ENCODE data around the gene STXBP1.

The STXBP1 gene

GRCh38 chr9:127716412-127716811 lies 104.3 kb downstream of the STXBP1 start:
- no peak for DNase-seq

- DNase-seq, result no peak
Measured at GRCh38 chr9:127717766-127718165, 105.7 kb downstream of the STXBP1 start.

DNA sequence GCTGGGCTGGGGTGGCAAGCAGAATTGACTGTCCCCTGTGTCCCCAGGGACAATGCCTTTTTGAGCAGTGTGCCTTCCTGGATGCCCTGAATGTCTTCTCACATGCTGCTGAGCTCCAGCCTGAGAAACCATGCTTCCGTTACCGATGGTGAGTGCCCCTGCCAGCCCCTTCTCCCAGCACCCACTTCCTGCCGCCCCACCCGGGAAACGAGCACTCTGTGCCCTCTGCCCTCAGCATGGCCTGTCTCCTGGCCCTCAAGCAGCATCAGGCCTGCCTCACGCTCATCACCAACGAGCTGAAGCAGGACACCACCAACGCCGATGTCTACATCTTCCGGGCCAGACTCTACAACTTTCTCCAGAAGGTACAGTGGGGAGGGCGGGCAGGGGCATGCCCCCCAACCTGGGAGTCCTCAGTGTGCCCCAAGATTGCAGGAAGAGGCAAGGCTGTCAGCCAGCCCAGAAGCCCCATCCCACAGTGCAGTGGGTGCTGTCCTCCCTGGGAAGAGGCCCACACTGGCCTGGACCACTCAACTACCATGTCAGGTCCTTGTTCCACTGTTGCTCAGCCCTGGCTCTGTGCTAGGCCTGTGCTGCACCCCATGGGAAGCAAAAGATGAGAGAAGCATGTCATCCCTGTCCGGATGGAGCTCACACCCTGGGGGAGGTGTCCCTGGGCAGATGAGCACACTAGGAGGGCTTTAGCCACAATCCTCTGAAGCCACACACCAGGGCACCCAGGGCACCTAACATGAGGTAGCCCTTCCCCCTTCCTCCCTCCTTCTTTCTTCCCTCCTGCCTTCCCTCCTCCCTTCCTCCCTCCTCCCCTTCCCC lies 108.2 kb downstream of the STXBP1 start:
- no peak for DNase-seq

GRCh38 chr9:127720865-127721227 lies 108.8 kb downstream of the STXBP1 start:
- DNase-seq, result no peak

DNA sequence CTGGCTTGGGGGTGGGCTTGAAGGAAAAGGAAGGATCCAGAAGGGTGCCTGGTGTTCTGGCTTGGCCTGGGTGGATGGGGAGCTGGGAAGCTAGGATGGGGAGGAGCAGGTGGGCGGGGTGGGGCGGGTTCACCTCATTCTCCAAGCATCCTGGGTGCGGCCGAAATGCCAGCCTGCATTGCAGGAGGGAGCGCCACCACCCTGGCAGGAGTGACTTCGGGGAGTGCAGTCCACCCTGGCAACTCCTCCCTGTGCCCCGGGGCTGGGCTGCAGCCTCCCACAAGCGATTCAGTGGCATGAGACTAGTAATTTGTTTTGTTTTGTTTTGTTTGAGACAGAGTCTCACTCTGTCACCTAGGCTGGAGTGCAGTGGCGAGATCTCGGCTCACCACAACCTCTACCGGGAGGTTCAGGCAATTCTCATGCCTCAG lies 109.3 kb downstream of the STXBP1 start:
- no peak for DNase-seq

- DNase-seq, result no peak
Measured at GRCh38 chr9:127722055-127722745, 110.1 kb downstream of the STXBP1 start.

GRCh38 chr9:127723013-127723412 lies 110.9 kb downstream of the STXBP1 start:
- no peak for DNase-seq

DNA sequence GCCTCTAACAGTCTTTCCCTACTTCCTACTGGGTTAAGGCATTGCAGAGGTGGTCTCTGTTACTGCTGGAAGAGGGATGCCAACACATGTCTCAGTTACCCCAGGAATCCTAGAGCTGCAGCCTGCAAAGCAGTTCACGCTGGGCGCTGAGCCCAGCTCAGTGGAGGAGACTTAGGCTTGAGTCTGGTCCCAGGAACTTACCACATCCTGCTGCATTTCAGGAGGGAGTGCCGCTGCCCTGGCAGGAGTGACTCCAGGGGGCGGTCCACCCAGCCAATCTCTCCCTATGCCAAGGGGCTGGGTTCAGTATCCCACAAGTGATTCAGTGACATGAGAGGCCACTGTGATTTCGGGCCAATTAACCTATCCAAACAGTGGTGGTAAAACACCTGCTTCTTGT lies 111.4 kb downstream of the STXBP1 start:
- no peak for DNase-seq

GRCh38 chr9:127724012-127724411 lies 111.9 kb downstream of the STXBP1 start:
- no peak for DNase-seq

DNA sequence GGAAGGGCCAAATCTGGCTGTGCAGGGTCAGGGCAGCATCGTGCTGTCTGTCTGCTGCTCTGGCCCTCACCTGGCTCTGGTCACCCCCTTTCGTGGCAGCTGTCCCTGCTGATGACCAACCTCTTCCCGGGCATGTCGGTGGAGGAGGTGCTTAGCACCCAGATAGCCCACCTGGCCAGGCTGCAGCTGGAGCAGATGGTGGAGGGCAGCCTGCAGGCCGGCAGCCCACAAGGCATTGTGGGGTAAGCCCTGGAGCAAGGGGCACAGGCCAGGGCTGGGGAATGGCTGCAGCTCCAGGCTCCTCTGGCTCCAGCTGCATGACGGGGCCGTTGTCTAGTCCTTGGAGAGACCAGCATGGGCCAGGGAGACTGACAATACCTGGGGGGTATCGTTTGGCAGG lies 114.8 kb downstream of the STXBP1 start:
- DNase-seq, result no peak

DNA sequence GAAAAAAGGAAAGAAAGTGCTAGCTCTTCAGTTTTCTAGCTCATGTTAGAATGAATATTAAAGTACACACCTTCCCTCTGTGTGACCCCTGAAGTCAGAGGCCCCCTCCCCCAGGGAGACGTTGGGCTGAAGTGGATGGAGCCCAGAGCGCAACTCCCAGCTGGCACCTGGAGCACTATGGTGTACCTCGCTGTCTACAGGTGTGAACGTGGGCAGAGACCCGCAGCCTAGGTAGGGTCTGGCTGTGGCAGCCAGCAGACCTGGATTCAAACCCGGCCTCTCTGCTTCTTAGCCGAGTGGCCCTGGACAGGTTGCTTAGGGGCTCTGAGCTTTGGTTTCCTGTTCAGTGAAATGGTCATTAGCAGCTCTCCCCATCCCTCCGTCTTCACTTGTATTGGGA lies 116.7 kb downstream of the STXBP1 start:
- DNase-seq, result no peak

GRCh38 chr9:127729522-127730256 lies 117.6 kb downstream of the STXBP1 start:
- no peak for DNase-seq

GRCh38 chr9:127730262-127730661 lies 118.2 kb downstream of the STXBP1 start:
- no peak for DNase-seq

DNA sequence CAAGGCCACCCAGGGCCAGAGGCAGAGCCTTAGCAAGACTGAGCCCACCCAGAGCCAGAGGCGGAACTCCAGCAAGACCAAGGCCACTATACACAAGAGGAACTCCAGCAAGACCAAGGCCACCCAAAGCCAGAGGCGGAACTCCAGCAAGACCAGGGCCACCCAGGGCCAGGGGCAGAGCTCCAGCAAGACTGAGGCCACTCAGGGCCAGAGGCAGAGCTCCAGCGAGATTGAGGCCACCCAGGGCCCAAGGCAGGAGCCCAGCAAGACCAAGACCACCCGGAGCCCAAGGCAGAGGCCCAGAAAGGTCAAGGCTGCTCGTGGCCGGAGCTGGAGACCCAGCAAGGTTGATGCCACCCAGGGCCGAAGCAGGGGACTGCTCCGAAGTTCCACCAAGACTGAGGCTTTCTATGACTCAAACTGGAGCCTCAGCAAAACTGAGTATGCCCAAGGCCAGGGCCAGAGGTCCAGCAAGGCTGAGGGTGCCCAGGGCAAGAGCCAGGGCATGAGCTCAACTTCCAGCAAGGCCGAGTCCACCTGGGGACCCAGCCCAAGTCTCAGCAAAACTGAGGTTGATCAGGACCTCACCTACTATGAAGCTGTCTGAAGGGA lies 118.8 kb downstream of the STXBP1 start:
- DNase-seq, result no peak

- DNase-seq, result no peak
Measured at GRCh38 chr9:127731938-127732337, 119.9 kb downstream of the STXBP1 start.

DNA sequence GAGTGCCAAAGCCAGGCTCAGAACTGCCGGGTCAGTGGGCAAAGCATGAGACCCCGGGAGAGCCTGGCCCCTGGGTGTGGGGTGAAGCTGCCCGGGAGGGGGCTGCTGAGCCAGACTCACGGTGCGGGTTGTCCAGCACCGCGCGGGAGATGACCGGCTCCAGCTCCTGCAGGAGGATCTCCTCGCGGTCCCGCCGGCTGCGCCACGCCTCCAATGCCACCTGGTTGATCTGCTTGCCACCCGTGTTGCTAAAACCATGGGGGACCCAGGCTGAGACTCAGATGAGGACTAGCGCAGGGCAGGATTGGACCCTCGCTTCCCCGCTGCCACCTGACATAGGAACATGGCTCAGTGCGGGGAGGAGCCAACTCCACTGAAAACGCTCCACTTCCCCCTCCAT lies 120.4 kb downstream of the STXBP1 start:
- DNase-seq, result no peak

GRCh38 chr9:127733614-127734013 lies 121.5 kb downstream of the STXBP1 start:
- no peak for DNase-seq

DNA sequence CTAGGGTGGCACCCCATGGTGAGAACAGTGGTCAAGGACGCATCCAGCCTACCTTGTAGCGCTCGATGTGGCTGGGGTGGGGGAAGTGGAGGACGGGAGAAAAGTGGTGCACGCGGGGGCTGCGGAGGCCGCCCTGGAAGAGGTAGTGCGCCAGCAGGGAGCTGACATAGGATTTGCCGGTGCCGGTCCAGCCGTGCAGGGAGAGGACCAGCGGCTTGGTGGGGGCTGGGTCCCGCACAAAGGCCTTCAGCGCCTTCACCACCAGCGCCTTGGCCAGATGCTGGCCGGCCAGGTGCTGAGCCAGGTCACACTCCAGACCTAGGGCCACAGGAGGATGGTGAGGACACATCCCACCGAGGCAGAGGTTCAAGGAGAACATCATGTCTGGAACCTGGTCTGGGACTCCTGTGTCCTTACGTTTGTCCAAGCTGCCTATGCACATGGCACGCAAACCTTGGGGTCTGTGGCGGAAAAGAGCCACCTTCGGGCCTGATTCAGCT lies 122.2 kb downstream of the STXBP1 start:
- no peak for DNase-seq

DNA sequence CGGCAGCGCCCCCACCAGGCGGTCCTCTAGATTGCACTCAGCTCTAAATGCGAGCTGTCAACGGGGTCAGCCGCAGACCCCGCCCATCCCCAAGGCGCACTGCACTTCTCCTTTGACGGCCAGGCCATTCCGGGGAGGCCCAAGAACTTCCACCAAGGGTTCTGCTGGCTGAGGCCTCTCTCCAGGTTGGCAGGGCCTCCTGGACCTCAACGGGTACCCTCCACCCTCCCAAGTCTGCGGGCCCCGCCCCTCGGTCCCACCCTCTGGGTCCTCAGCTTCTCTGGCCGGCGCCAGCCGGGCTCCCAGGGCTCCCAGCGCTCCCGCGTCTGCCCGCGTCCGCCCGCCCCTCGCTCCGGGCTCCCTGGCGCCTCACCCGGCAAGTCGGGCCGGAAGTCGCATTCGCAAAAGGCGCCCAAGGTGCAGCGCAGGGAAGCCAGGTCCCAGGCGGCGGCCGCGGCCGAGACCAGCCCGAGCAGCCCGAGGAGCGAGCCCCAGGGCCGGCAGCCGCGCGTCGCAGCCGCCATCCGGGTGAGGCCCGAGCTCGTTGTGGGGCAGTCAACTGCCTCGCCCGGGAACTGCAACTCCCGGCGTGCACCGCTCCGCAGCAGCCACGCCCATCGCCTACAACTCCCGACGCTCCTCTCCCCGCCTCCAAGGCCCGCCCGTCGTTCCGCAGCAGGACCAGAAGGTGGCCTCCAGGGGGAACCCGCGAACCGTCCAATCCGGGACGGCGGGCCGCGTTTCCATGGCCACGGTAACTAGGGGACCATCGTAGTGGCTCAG lies 122.9 kb downstream of the STXBP1 start, which contains the start of gene TOR2A:
TOR2A (minus strand) TSS at position 548 of the 783 bp plus-strand sequence; CDS start at position 524, 24 bp downstream.
- peak; percentile 96 to 97 for DNase-seq

DNA sequence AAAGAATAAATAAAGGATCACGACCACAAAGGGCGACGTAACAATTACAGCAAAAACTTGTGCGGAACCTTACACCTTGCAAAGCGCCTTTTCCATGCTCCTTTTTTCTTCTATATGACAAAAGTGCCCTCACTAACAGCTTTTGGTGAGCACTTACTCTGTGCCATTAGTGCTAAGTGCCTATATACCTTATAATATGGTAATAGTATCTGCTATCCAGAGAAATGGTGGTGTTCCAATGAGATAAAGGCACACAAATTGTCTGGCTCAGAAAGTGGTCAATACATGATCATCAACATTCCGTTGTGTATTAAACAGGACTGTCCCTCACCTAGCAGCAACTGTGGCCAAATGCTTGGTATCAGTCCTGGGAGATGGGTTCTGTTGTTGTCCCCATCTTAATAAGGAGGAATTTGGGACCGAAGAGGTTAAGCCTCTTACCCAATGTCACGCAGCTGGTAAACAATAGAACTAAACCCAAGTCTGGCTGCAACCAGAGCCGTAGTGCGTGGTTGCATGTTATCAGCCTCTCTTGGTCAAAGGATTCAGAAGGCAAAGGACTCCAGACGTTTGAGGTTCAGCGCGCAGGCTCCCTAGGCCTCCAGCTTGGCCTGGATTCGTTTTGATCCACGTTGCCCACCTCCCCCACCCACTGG lies 123.6 kb downstream of the STXBP1 start:
- no peak for DNase-seq

DNA sequence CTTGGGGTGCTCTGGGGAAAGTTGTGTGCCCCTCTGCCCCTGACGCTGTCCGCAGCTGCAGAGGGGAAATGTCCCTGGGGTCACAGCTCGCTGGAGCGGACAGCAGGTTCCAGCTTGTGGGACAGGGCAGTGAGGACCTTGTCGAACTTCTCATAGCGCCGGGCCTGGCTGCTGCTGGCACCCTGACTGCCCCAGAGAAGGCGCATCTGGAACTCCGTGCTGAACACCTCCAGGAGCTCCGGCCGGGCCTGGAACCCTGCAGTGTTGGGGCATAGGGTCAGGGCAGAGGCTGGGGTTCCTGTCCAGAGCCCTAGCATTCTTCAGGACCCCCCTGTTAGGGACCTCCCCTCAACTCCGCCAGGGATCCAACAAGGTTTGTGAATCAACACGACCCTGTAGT lies 126.6 kb downstream of the STXBP1 start:
- no peak for DNase-seq

All from bone marrow (tissue), 2 donors.